OCI-LY3 (cell line): ENCODE data around the gene FHOD3.

ENCODE experiments used
- EZH2phosphoT487 ChIP-seq: fragments of 200-600 bp; shearing (Covaris generic); IDR thresholded peaks from 2 replicates; pipeline ENCODE4 v1.6.1; 2018; ENCODE audit warnings: antibody characterized with exemption, mixed run types, low read depth
- TF ChIP-seq, protein P1 (sequence below): fragments of 200-600, 300-600 bp; sonication (generic); IDR thresholded peaks from 2 replicates; pipeline ENCODE4 v1.5.1; 2014; ENCODE audit warnings: antibody characterized with exemption, low read length, low read depth

DNA sequence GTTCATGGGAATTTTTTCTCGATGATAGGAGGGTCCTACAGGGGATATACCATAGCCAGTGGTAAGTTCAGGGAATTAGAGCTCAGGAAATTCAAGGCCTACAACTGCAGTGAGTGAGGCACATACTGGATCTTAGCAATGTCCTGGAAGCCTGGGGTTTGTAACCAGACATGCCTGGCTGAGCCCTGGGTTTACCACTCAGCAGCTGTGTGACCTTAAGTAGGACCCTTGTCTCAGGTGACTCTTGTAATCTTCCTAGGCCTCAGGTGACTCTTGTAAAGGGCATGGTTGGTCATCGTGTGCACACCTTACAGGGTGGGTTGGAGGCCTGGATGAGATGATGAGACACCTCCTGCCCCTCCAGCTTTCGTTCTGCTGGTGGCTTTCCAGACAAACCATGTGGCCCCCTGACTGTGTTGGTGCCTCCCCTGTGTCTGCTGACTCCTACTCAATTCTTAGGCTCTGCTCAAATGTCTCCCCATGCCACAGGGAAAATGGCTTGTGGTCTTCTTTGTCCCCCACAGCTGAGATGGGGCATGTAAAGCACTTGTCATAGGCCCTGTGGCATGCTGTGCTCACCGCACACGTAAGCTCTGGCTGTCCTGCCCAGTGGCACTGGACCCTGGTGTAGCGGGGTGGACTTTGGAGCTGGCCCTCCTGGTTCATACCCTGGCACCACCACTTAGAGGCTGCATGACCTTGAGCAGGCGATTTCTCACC is 94.1 kb downstream of the FHOD3 start:
- TF ChIP-seq, protein P1, sequence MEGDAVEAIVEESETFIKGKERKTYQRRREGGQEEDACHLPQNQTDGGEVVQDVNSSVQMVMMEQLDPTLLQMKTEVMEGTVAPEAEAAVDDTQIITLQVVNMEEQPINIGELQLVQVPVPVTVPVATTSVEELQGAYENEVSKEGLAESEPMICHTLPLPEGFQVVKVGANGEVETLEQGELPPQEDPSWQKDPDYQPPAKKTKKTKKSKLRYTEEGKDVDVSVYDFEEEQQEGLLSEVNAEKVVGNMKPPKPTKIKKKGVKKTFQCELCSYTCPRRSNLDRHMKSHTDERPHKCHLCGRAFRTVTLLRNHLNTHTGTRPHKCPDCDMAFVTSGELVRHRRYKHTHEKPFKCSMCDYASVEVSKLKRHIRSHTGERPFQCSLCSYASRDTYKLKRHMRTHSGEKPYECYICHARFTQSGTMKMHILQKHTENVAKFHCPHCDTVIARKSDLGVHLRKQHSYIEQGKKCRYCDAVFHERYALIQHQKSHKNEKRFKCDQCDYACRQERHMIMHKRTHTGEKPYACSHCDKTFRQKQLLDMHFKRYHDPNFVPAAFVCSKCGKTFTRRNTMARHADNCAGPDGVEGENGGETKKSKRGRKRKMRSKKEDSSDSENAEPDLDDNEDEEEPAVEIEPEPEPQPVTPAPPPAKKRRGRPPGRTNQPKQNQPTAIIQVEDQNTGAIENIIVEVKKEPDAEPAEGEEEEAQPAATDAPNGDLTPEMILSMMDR, result no peak
- TF ChIP-seq EZH2phosphoT487, result no peak
